ENCODE data around the gene PTPN3. TPM values are rescaled to one million over a fixed set of nuclear protein-coding genes. Genes with fewer than 3 reads are reported as not detected.
A peak's percentile ranks its signal among the peaks of the same experiment; 100 is the strongest.

PTPN3 gene
- total and polyA plus RNA-seq, 12 donors: 3.1 to 70.7 (median 49.6) TPM

DNA sequence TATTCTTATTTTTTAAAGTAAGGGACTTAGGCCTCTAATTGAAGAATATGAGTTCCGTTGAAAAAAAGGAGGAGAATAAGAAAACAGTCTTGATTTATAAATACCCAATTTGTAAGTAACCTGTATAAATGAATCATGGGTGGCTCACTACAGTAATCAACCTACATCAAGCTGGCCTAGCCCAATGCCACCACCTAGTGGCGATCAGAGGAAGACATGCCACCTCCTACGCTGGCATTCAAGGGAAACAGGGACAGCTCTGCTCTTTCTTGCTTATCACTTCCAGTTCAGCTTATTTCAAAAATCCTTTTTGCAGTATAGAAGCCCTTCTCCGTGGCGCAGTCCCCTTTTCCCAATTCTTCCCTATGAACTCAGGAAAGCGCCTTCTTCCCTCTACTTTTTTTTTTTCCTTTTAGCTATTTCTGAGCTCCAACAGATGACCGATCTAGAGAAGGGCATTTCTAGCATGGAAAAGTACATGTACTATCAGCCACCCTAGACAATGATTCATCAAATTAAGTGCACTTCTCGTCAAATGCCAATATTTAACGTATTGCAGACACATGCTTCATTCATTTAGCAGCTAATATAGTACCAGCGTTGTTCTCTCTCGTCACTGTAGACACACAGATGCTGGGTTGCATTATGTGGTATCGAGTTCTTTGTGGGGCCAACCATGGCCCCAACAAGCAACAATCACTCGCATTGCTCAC is 28.3 kb downstream of the PTPN3 start:
- WGBS, 2 donors: 41 to 43% methylated on average over 13 of the region's 13 CpGs
- H3K27me3 ChIP-seq: peaks cover 0 to 52% (median 0%) of the 10 kb centered on the region in 7 donors
- ATAC-seq (peak; percentile 74 to 87 (median 84)), DNase-seq (peak; percentile 48 to 66)
- H3K4me1 ChIP-seq: peaks cover 0 to 43% (median 17%) of the 10 kb centered on the region in 9 donors
- peak; percentile 69 to 94 (median 90) for TF ChIP-seq CTCF (IDR thresholded peaks at IDR 0.05)
- no peaks in the 10 kb centered on the region for H3K9me3 ChIP-seq
- no peaks in the 10 kb centered on the region for H3K36me3 ChIP-seq
- H3K4me3 ChIP-seq: no peak overlapping the region
- intact Hi-C loops (cut with DNase I): loop anchor here in 2 of 10 donors (5.0 kb wide), 3 partner anchors 47 to 223 kb away; no protein-coding TSS in a partner anchor
- peak overlapping the region in 3 of 10 donors; percentile 23 to 37 (median 24) for H3K27ac ChIP-seq

DNA sequence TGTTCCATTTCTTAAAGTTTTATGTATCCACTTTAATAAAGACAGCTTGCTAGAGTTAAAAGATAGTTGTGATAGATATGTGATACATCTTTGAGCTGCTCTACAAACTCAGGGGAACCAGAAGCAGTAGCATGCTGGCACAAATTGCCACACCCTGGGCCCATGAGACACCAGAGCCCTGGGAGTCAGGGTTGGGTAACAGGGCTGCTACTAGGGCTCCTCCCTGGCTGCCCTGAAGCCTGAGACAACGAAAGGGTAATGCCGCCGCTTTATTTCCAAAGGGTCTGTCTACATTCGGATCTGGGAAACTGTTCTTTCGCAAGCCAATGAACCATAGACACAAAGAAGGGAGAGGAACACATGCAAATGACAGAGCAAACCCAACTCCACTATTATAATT is 29.2 kb downstream of the PTPN3 start:
- Histone ChIP-seq H3K36me3 (no peaks in the 10 kb centered on the region), H3K9me3 (no peaks in the 10 kb centered on the region), H3K27me3 (peaks cover 0 to 50% (median 0%) of the 10 kb centered on the region in 7 donors), H3K27ac (no peak overlapping the region), H3K4me1 (peaks cover 0 to 35% (median 13%) of the 10 kb centered on the region in 9 donors), H3K4me3 (no peak overlapping the region)
- no peak for ATAC-seq
- no peak for DNase-seq
- no peak for TF ChIP-seq CTCF (IDR thresholded peaks at IDR 0.05)
- intact Hi-C loops (cut with DNase I): no loop called here
- WGBS, 2 donors: 91% methylated on average over 5 of the region's 5 CpGs

DNA sequence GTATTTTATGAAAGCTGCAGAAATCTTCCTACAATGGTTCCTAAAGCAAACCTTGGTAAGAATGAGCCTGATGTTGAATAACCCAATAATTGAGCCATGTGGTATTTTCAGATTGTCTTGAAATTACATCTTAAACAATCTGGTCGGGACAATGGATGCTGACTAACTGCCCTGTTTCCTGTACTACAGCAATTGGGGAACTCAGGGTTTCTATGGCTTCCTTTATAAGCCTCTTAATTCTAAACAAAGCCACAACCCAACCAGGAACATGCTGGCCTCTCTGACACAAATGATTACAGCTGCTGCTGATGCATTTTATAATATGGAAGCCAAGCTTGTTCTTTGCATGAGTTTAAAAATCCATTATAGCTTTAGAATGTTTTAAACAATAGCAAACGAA is 30.2 kb downstream of the PTPN3 start:
- whole genome bisulfite sequencing, 2 donors: 55 to 67% methylated on average over 2 of the region's 2 CpGs
- TF ChIP-seq CTCF (IDR thresholded peaks at IDR 0.05): no peak
- ATAC-seq (no peak), DNase-seq (no peak)
- peaks cover 0 to 51% (median 0%) of the 10 kb centered on the region in 7 donors for H3K27me3 ChIP-seq
- no peaks in the 10 kb centered on the region for H3K9me3 ChIP-seq
- H3K36me3 ChIP-seq: no peaks in the 10 kb centered on the region
- no peak overlapping the region for H3K27ac ChIP-seq
- intact Hi-C loops (cut with DNase I): no loop called here
- H3K4me1 ChIP-seq: peaks cover 0 to 26% (median 8%) of the 10 kb centered on the region in 9 donors
- no peak overlapping the region for H3K4me3 ChIP-seq

- no peak overlapping the region for H3K4me3 ChIP-seq
- H3K9me3 ChIP-seq: no peaks in the 10 kb centered on the region
- DNase-seq (no peak), ATAC-seq (no peak)
- WGBS, 2 donors: 77 to 79% methylated on average over 12 of the region's 12 CpGs
- TF ChIP-seq CTCF (IDR thresholded peaks at IDR 0.05): no peak
- H3K36me3 ChIP-seq: peaks cover 0 to 4% (median 0%) of the 10 kb centered on the region in 9 donors
- H3K27ac ChIP-seq: no peak overlapping the region
- intact Hi-C loops (cut with DNase I): no loop called here
- H3K27me3 ChIP-seq: peaks cover 0 to 61% (median 0%) of the 10 kb centered on the region in 7 donors
- peaks cover 0 to 15% (median 4%) of the 10 kb centered on the region in 9 donors for H3K4me1 ChIP-seq
Observed at GRCh38 chr9:109466623-109467590, 31.2 kb downstream of the PTPN3 start.

All from heart right ventricle (tissue), 16 donors.